Testis (tissue), 2 donors: ENCODE measurements around the gene PCSK6.

Experiments
- CTCF ChIP-seq, 3 experiments: fragments of 450-650 bp in 2 of 3; fragments of 200-600 bp in 1 of 3; sonication (generic) in 1 of 3; IDR thresholded peaks; one replicate each; pipeline ENCODE4 v1.5.1; 2016 to 2019; ENCODE audit warnings: antibody characterized with exemption in 3 of 3, mild to moderate bottlenecking in 2 of 3, moderate library complexity in 1 of 3
- POLR2A ChIP-seq: fragments of 450-650 bp; IDR thresholded peaks from one replicate; pipeline ENCODE4 v1.6.1; 2017; ENCODE audit warnings: antibody characterized with exemption, mild to moderate bottlenecking, moderate library complexity

GRCh38 chr15:101521591-101521990, 32.1 kb upstream of the PCSK6 start:
- no peak for TF ChIP-seq CTCF (IDR thresholded peaks at IDR 0.05)
- no peak for TF ChIP-seq POLR2A
